ENCODE measurements around the gene ADAM22. TPM values are rescaled to one million over a fixed set of nuclear protein-coding genes. Genes with fewer than 3 reads are reported as not detected.

The ADAM22 gene
- total RNA-seq, 1 donor from 2014 or later, result 0.63 TPM

- H3K4me3 ChIP-seq (ENCODE audit: low read depth, low read length), result no peak overlapping the region
- no peak for TF ChIP-seq CTCF (conservative IDR thresholded peaks at IDR 0.05; ENCODE audit: low read depth, low read length)
- DNase-seq (ENCODE audit: low read depth), result no peak
Measured at GRCh38 chr7:88057655-88058054, 123.6 kb downstream of the ADAM22 start.

GRCh38 chr7:88062238-88062637, 128.2 kb downstream of the ADAM22 start:
- no peak for DNase-seq (ENCODE audit: low read depth)
- TF ChIP-seq CTCF (conservative IDR thresholded peaks at IDR 0.05; ENCODE audit: low read depth, low read length), result no peak
- H3K4me3 ChIP-seq (ENCODE audit: low read depth, low read length), result no peak overlapping the region

GRCh38 chr7:88069093-88069492, 135.0 kb downstream of the ADAM22 start:
- TF ChIP-seq CTCF (conservative IDR thresholded peaks at IDR 0.05; ENCODE audit: low read depth, low read length), result no peak
- H3K4me3 ChIP-seq (ENCODE audit: low read depth, low read length), result no peak overlapping the region
- no peak for DNase-seq (ENCODE audit: low read depth)

- no peak overlapping the region for H3K4me3 ChIP-seq (ENCODE audit: low read depth, low read length)
- no peak for DNase-seq (ENCODE audit: low read depth)
- no peak for TF ChIP-seq CTCF (conservative IDR thresholded peaks at IDR 0.05; ENCODE audit: low read depth, low read length)
Measured at GRCh38 chr7:88071994-88072714, 138.1 kb downstream of the ADAM22 start.

GRCh38 chr7:88072715-88073055, 138.6 kb downstream of the ADAM22 start:
- DNase-seq (ENCODE audit: low read depth), result no peak
- TF ChIP-seq CTCF (conservative IDR thresholded peaks at IDR 0.05; ENCODE audit: low read depth, low read length), result no peak
- H3K4me3 ChIP-seq (ENCODE audit: low read depth, low read length), result no peak overlapping the region

- DNase-seq (ENCODE audit: low read depth), result no peak
- no peak overlapping the region for H3K4me3 ChIP-seq (ENCODE audit: low read depth, low read length)
- no peak for TF ChIP-seq CTCF (conservative IDR thresholded peaks at IDR 0.05; ENCODE audit: low read depth, low read length)
Measured at GRCh38 chr7:88073626-88074025, 139.6 kb downstream of the ADAM22 start.

- no peak for TF ChIP-seq CTCF (conservative IDR thresholded peaks at IDR 0.05; ENCODE audit: low read depth, low read length)
- H3K4me3 ChIP-seq (ENCODE audit: low read depth, low read length), result no peak overlapping the region
- no peak for DNase-seq (ENCODE audit: low read depth)
Measured at GRCh38 chr7:88075216-88075615, 141.2 kb downstream of the ADAM22 start.
